ENCODE data around the gene CEP70. TPM values are rescaled to one million over a fixed set of nuclear protein-coding genes. Genes with fewer than 3 reads are reported as not detected.

Gene CEP70
- total and polyA plus RNA-seq, 10 of the 15 experiments (the other 5 are each of a cell fraction or from before 2014, with no cell fraction given) = 1.4 to 9.3 (median 2.2) TPM

DNA sequence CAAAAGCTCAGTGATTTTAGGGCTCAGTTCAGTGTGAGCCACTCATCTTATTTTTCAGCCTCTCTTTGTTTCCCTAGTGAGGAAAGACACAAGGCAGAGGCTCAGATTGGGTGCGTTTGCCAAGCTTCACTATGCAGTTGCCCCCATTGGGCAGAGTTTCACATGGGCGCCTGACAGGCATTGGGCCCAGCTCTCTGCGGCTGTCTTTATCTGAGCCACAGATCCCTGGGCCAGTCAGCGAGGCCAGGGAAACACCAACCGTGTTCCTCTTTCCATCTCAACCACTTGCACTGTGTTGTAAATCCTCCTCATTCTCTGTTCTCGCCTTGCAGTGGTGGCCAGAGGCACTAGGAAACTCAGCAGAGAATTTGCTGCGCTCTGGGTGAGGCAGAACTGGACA is 148.8 kb downstream of the CEP70 start:
- SMC1A ChIA-PET (ENCODE audit: uncharacterized antibody, unreplicated experiment) = interaction anchor here (0.5 kb wide), 1 partner anchor 474 kb away, joined by 3 read pairs; no protein-coding TSS in a partner anchor
- Histone ChIP-seq H3K9ac (ENCODE audit: control insufficient read depth, insufficient read depth, low read length) (no peak overlapping the region), H3K79me2 (ENCODE audit: control insufficient read depth, insufficient read depth, low read length) (no peaks in the 10 kb centered on the region), H4K20me1 (ENCODE audit: control insufficient read depth, insufficient read depth) (no peaks in the 10 kb centered on the region), H3K9me3 (replicated peaks; ENCODE audit: control insufficient read depth, insufficient read depth, low read length) (no peaks in the 10 kb centered on the region), H3K27me3 (replicated peaks in 1 of 2; ENCODE audit: control insufficient read depth in 2 of 2, insufficient read depth in 2 of 2, low read length in 1 of 2) (peaks cover 0 to 2% of the 10 kb centered on the region in 2 experiments; a peak in 3 of 4 replicates), H3K4me2 (ENCODE audit: control insufficient read depth, insufficient read depth) (no peak overlapping the region), H3K4me1 (ENCODE audit: control insufficient read depth, insufficient read depth, low read length) (no peaks in the 10 kb centered on the region), H3K4me3 (no peak overlapping the region), H3K36me3 (ENCODE audit: control insufficient read depth in 2 of 2, insufficient read depth in 2 of 2, low read length in 1 of 2) (no peaks in the 10 kb centered on the region), H3K27ac (ENCODE audit: control insufficient read depth, insufficient read depth) (no peak overlapping the region), H2AFZ (ENCODE audit: control insufficient read depth, low read depth, low read length) (no peak overlapping the region)
- intact Hi-C loops (cut with micrococcal nuclease; ENCODE audit: unreplicated experiment) = no loop called here
- WGBS (ENCODE audit: insufficient coverage, insufficient replicate concordance, low lambda C conversion rate, missing lambda C conversion rate) = 27% methylated on average over 7 of the region's 7 CpGs
- FAIRE-seq (no peak), DNase-seq (ENCODE audit: low read depth, low spot score) (no peak), ATAC-seq (no peak)
- in situ Hi-C loops (cut with MboI) = no loop called here
- CTCF ChIA-PET = interaction anchor here (0.7 to 1.1 kb wide), 3 partner anchors 11 to 479 kb away, joined by 3 to 4 read pairs (median 3); partner anchors contain the start of gene ESYT3
- BruUV-seq (replicated peaks) = no TSS peak
- RAD21 ChIA-PET (ENCODE audit: unreplicated experiment) = no interaction called here
- POLR2A ChIA-PET = no interaction called here
- no peak for TF ChIP-seq SUPT20H (IDR thresholded peaks at IDR 0.05; ENCODE audit: borderline replicate concordance, control insufficient read depth, low read depth, low read length)
- TF ChIP-seq, protein P1, sequence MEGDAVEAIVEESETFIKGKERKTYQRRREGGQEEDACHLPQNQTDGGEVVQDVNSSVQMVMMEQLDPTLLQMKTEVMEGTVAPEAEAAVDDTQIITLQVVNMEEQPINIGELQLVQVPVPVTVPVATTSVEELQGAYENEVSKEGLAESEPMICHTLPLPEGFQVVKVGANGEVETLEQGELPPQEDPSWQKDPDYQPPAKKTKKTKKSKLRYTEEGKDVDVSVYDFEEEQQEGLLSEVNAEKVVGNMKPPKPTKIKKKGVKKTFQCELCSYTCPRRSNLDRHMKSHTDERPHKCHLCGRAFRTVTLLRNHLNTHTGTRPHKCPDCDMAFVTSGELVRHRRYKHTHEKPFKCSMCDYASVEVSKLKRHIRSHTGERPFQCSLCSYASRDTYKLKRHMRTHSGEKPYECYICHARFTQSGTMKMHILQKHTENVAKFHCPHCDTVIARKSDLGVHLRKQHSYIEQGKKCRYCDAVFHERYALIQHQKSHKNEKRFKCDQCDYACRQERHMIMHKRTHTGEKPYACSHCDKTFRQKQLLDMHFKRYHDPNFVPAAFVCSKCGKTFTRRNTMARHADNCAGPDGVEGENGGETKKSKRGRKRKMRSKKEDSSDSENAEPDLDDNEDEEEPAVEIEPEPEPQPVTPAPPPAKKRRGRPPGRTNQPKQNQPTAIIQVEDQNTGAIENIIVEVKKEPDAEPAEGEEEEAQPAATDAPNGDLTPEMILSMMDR (IDR thresholded peaks at IDR 0.05 in 2 of 3, conservative IDR thresholded peaks at IDR 0.05 in 1 of 3; ENCODE audit: control insufficient read depth in 2 of 3, extremely low read depth in 1 of 3, insufficient read depth in 1 of 3, low read depth in 3 of 3, low read length in 3 of 3) = no peak
- TF ChIP-seq, protein P2, sequence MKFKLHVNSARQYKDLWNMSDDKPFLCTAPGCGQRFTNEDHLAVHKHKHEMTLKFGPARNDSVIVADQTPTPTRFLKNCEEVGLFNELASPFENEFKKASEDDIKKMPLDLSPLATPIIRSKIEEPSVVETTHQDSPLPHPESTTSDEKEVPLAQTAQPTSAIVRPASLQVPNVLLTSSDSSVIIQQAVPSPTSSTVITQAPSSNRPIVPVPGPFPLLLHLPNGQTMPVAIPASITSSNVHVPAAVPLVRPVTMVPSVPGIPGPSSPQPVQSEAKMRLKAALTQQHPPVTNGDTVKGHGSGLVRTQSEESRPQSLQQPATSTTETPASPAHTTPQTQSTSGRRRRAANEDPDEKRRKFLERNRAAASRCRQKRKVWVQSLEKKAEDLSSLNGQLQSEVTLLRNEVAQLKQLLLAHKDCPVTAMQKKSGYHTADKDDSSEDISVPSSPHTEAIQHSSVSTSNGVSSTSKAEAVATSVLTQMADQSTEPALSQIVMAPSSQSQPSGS (IDR thresholded peaks at IDR 0.05; ENCODE audit: low read length) = no peak
- TF ChIP-seq, protein P3, sequence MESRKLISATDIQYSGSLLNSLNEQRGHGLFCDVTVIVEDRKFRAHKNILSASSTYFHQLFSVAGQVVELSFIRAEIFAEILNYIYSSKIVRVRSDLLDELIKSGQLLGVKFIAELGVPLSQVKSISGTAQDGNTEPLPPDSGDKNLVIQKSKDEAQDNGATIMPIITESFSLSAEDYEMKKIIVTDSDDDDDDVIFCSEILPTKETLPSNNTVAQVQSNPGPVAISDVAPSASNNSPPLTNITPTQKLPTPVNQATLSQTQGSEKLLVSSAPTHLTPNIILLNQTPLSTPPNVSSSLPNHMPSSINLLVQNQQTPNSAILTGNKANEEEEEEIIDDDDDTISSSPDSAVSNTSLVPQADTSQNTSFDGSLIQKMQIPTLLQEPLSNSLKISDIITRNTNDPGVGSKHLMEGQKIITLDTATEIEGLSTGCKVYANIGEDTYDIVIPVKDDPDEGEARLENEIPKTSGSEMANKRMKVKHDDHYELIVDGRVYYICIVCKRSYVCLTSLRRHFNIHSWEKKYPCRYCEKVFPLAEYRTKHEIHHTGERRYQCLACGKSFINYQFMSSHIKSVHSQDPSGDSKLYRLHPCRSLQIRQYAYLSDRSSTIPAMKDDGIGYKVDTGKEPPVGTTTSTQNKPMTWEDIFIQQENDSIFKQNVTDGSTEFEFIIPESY (IDR thresholded peaks at IDR 0.05) = no peak
- TF ChIP-seq, protein P4, sequence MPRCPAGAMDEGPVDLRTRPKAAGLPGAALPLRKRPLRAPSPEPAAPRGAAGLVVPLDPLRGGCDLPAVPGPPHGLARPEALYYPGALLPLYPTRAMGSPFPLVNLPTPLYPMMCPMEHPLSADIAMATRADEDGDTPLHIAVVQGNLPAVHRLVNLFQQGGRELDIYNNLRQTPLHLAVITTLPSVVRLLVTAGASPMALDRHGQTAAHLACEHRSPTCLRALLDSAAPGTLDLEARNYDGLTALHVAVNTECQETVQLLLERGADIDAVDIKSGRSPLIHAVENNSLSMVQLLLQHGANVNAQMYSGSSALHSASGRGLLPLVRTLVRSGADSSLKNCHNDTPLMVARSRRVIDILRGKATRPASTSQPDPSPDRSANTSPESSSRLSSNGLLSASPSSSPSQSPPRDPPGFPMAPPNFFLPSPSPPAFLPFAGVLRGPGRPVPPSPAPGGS (IDR thresholded peaks at IDR 0.05; ENCODE audit: borderline replicate concordance, insufficient read depth, low read depth, low read length, poor library complexity, severe bottlenecking) = no peak
- no peak for TF ChIP-seq IKZF2 (IDR thresholded peaks at IDR 0.05)
- no peak for TF ChIP-seq TCF7 (IDR thresholded peaks at IDR 0.05; ENCODE audit: borderline replicate concordance)
- TF ChIP-seq ZNF384 (IDR thresholded peaks at IDR 0.05; ENCODE audit: borderline replicate concordance, low read depth, low read length) = no peak
- TF ChIP-seq NRF1 (conservative IDR thresholded peaks at IDR 0.05; ENCODE audit: low read depth, low read length) = no peak
- TF ChIP-seq ZBED1 (IDR thresholded peaks at IDR 0.05; ENCODE audit: borderline replicate concordance) = no peak

All from GM12878 (cell line).